Measurements from ENCODE around the gene DPY19L3. TPM values are rescaled to one million over a fixed set of nuclear protein-coding genes. Genes with fewer than 3 reads are reported as not detected.

The DPY19L3 gene
- total and polyA plus RNA-seq, 2 experiments from 2014 or later = 12.9 to 51.4 TPM

DNA sequence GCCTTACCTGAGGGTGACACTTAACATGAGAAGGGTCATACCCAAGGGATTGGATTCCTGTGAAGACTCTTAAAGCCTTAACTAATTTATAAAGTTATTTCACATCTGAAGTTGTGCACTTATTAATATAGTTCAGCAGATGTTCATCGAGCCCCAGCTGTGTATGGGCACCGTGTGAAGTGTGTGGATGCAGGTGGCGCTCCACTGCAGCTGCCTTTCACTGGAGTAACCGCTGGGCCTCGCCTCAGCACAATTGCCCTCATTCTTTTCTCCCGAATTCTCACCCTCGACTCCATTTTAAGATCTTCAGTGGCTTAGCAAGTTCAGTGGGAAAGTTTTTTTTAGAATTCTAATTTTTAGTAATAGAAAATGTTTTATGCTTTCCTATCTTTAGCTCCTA lies 66.2 kb downstream of the DPY19L3 start:
- H3K4me2 ChIP-seq = no peak overlapping the region
- no peaks in the 10 kb centered on the region for H3K79me2 ChIP-seq
- no peak overlapping the region for H3K27ac ChIP-seq
- TF ChIP-seq EZH2phosphoT487 (IDR thresholded peaks at IDR 0.05; ENCODE audit: low read depth, severe bottlenecking, unreplicated experiment) (no peak), CTCF (IDR thresholded peaks at IDR 0.05; ENCODE audit: poor library complexity) (no peak), EZH2 (IDR thresholded peaks at IDR 0.05; ENCODE audit: borderline replicate concordance) (no peak)
- no peaks in the 10 kb centered on the region for H3K9me3 ChIP-seq (ENCODE audit: low read depth)
- H3K36me3 ChIP-seq (replicated peaks; ENCODE audit: insufficient read depth, low read depth) = no peaks in the 10 kb centered on the region
- H3K4me3 ChIP-seq = no peak overlapping the region
- no peaks in the 10 kb centered on the region for H3K4me1 ChIP-seq (ENCODE audit: insufficient read depth)
- no peak overlapping the region for H2AFZ ChIP-seq
- H3K27me3 ChIP-seq = no peaks in the 10 kb centered on the region
- no peaks in the 10 kb centered on the region for H4K20me1 ChIP-seq (ENCODE audit: insufficient read depth, poor library complexity, severe bottlenecking)
- H3K9me2 ChIP-seq (replicated peaks; ENCODE audit: insufficient read depth) = no peaks in the 10 kb centered on the region
- 91% methylated on average over 7 of the region's 7 CpGs for WGBS (ENCODE audit: low lambda C conversion rate, missing lambda C conversion rate)
- no peak for DNase-seq (ENCODE audit: low spot score)

GRCh38 chr19:32475141-32476031 lies 69.8 kb downstream of the DPY19L3 start:
- DNase-seq (ENCODE audit: low spot score) = no peak
- no peaks in the 10 kb centered on the region for H3K79me2 ChIP-seq
- H2AFZ ChIP-seq = no peak overlapping the region
- no peak for TF ChIP-seq EZH2phosphoT487 (IDR thresholded peaks at IDR 0.05; ENCODE audit: low read depth, severe bottlenecking, unreplicated experiment)
- TF ChIP-seq EZH2 (IDR thresholded peaks at IDR 0.05; ENCODE audit: borderline replicate concordance) = no peak
- TF ChIP-seq CTCF (IDR thresholded peaks at IDR 0.05; ENCODE audit: poor library complexity) = no peak
- H3K4me2 ChIP-seq = no peak overlapping the region
- no peaks in the 10 kb centered on the region for H3K9me3 ChIP-seq (ENCODE audit: low read depth)
- H3K9me2 ChIP-seq (replicated peaks; ENCODE audit: insufficient read depth) = no peaks in the 10 kb centered on the region
- H3K36me3 ChIP-seq (replicated peaks; ENCODE audit: insufficient read depth, low read depth) = no peaks in the 10 kb centered on the region
- no peaks in the 10 kb centered on the region for H3K4me1 ChIP-seq (ENCODE audit: insufficient read depth)
- no peak overlapping the region for H3K27ac ChIP-seq
- no peaks in the 10 kb centered on the region for H4K20me1 ChIP-seq (ENCODE audit: insufficient read depth, poor library complexity, severe bottlenecking)
- 93% methylated on average over 11 of the region's 11 CpGs for WGBS (ENCODE audit: low lambda C conversion rate, missing lambda C conversion rate)
- H3K27me3 ChIP-seq = no peaks in the 10 kb centered on the region
- no peak overlapping the region for H3K4me3 ChIP-seq

DNA sequence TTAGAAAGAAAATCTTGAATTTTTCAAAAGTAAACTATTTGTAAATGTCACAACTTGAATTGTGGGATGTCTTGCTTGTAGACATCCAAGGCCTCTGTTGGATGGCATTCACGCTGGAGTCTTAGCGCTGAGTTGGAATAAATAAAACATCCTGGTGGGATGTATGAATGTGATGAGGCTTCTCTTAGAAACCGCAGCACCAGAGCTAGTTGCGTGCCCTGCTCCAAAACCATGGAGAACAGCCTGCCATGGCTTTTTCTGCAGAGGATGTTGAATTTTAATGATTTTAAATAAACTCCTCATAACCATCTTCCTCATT lies 70.4 kb downstream of the DPY19L3 start:
- Histone ChIP-seq H3K27ac (no peak overlapping the region), H2AFZ (no peak overlapping the region), H3K27me3 (no peaks in the 10 kb centered on the region), H3K4me1 (ENCODE audit: insufficient read depth) (no peaks in the 10 kb centered on the region), H3K4me3 (no peak overlapping the region), H3K36me3 (replicated peaks; ENCODE audit: insufficient read depth, low read depth) (no peaks in the 10 kb centered on the region), H3K9me3 (ENCODE audit: low read depth) (no peaks in the 10 kb centered on the region), H3K79me2 (no peaks in the 10 kb centered on the region), H3K4me2 (no peak overlapping the region), H4K20me1 (ENCODE audit: insufficient read depth, poor library complexity, severe bottlenecking) (no peaks in the 10 kb centered on the region), H3K9me2 (replicated peaks; ENCODE audit: insufficient read depth) (no peaks in the 10 kb centered on the region)
- DNase-seq (ENCODE audit: low spot score) = no peak
- TF ChIP-seq EZH2phosphoT487 (IDR thresholded peaks at IDR 0.05; ENCODE audit: low read depth, severe bottlenecking, unreplicated experiment) = no peak
- TF ChIP-seq CTCF (IDR thresholded peaks at IDR 0.05; ENCODE audit: poor library complexity) = no peak
- TF ChIP-seq EZH2 (IDR thresholded peaks at IDR 0.05; ENCODE audit: borderline replicate concordance) = no peak
- WGBS (ENCODE audit: low lambda C conversion rate, missing lambda C conversion rate) = 98% methylated on average over 4 of the region's 4 CpGs
